HepG2 (cell line): Measurements from ENCODE around the gene C2orf78. TPM values are rescaled to one million over a fixed set of nuclear protein-coding genes. Genes with fewer than 3 reads are reported as not detected.

Experiments
- CREBL2 ChIP-seq: sonication (generic); formaldehyde crosslinking; IDR thresholded peaks from 2 replicates; pipeline ENCODE4 v1.8.1; 2023; ENCODE audit warnings: missing genetic modification reagents, mild to moderate bottlenecking, borderline replicate concordance
- HDAC1 ChIP-seq: sonication (generic); formaldehyde crosslinking; IDR thresholded peaks from 2 replicates; pipeline ENCODE4 v1.5.1; 2020; ENCODE audit warnings: mild to moderate bottlenecking, missing genetic modification reagents
- JARID2 ChIP-seq: sonication (generic); formaldehyde crosslinking; IDR thresholded peaks from 2 replicates; pipeline ENCODE4 v1.8.1; 2023; ENCODE audit warnings: missing genetic modification reagents, inconsistent platforms; ENCODE audit not compliant: insufficient replicate concordance
- PHF20 ChIP-seq: sonication (generic); formaldehyde crosslinking; IDR thresholded peaks from 2 replicates; pipeline ENCODE4 v1.5.0; 2020; ENCODE audit warnings: mild to moderate bottlenecking, missing genetic modification reagents
- RAD51 ChIP-seq: fragments of 450-650 bp; IDR thresholded peaks from 2 replicates; pipeline ENCODE4 v1.6.1; 2016; ENCODE audit warnings: borderline replicate concordance
- RNF2 ChIP-seq: fragments of 450-650 bp; conservative IDR thresholded peaks from 2 replicates; pipeline ENCODE4 v1.6.1; 2016; ENCODE audit warnings: low read depth
- ZBTB1 ChIP-seq: sonication (generic); formaldehyde crosslinking; IDR thresholded peaks from 2 replicates; pipeline ENCODE4 v1.4.0; 2020; ENCODE audit warnings: missing genetic modification reagents, borderline replicate concordance
- ZBTB20 ChIP-seq: sonication (generic); formaldehyde crosslinking; IDR thresholded peaks from 2 replicates; pipeline ENCODE4 v1.8.1; 2023; ENCODE audit warnings: missing genetic modification reagents, low read depth, mild to moderate bottlenecking, borderline replicate concordance
- ZBTB7B ChIP-seq: sonication (generic); formaldehyde crosslinking; IDR thresholded peaks from 2 replicates; pipeline ENCODE4 v1.4.0; 2020; ENCODE audit warnings: missing genetic modification reagents
- ZKSCAN8 ChIP-seq: IDR thresholded peaks from 2 replicates; pipeline ENCODE4 v1.6.1; 2016; ENCODE audit warnings: borderline replicate concordance, missing genetic modification reagents, missing compliant biosample characterization
- ZMAT3 ChIP-seq: sonication (generic); formaldehyde crosslinking; conservative IDR thresholded peaks from 2 replicates; pipeline ENCODE4 v1.7.0; 2021; ENCODE audit warnings: missing genetic modification reagents
- ZNF280B ChIP-seq: sonication (generic); formaldehyde crosslinking; IDR thresholded peaks from 2 replicates; pipeline ENCODE4 v1.5.0; 2020; ENCODE audit warnings: missing genetic modification reagents, mild to moderate bottlenecking, borderline replicate concordance
- ZNF335 ChIP-seq: sonication (generic); formaldehyde crosslinking; IDR thresholded peaks from 2 replicates; pipeline ENCODE4 v1.4.0; 2020; ENCODE audit warnings: missing genetic modification reagents
- ZNF383 ChIP-seq: sonication (generic); formaldehyde crosslinking; IDR thresholded peaks from 2 replicates; pipeline ENCODE4 v1.4.0; 2020; ENCODE audit warnings: missing genetic modification reagents, mild to moderate bottlenecking, borderline replicate concordance
- ZNF407 ChIP-seq: sonication (generic); formaldehyde crosslinking; IDR thresholded peaks from one replicate; pipeline ENCODE4 v1.5.1; 2020; ENCODE audit warnings: mild to moderate bottlenecking, missing genetic modification reagents; ENCODE audit errors: not compliant biosample characterization
- ZNF564 ChIP-seq: sonication (generic); formaldehyde crosslinking; IDR thresholded peaks from 2 replicates; pipeline ENCODE4 v1.8.1; 2023; ENCODE audit warnings: mild to moderate bottlenecking, missing genetic modification reagents
- ZNF720 ChIP-seq: sonication (generic); formaldehyde crosslinking; IDR thresholded peaks from 2 replicates; pipeline ENCODE4 v1.4.0; 2020; ENCODE audit warnings: missing genetic modification reagents
- ZNF75D ChIP-seq: sonication (generic); formaldehyde crosslinking; IDR thresholded peaks from 2 replicates; pipeline ENCODE4 v1.8.1; 2023; ENCODE audit warnings: missing genetic modification reagents, mild to moderate bottlenecking, borderline replicate concordance
- ZNF768 ChIP-seq: sonication (generic); formaldehyde crosslinking; IDR thresholded peaks from 2 replicates; pipeline ENCODE4 v1.4.0; 2020; ENCODE audit warnings: missing genetic modification reagents
- polyA plus RNA-seq, 8 experiments: library from polyadenylated mRNA; depleted of rRNA in 3 of 8; stranded (reverse) in 7 of 8; unstranded in 1 of 8; fragments of >200 nt; fragmentation: Illumina TruSeq in 4 of 8; extraction: Trizol in 4 of 8; gene quantifications; 2 replicates each; pipeline versions ENCODE4 v1.2.1 to v1.2.3, GENCODE V29; 2011 to 2016; ENCODE audit warnings: low read depth in 4 of 8, missing spikeins in 1 of 8, mixed read lengths in 1 of 8; ENCODE audit not compliant: insufficient read depth in 1 of 8
- total RNA-seq, 5 experiments: library from RNA; depleted of rRNA; stranded (reverse); fragments of >200 nt; fragmentation: Illumina TruSeq; extraction: Trizol; gene quantifications; 2 replicates each; pipeline ENCODE4 v1.2.3, GENCODE V29; 2016; ENCODE audit warnings: low read depth in 1 of 5

Gene C2orf78
- total and polyA plus RNA-seq, 2 of the 13 experiments (the other 11 are each of a cell fraction or from before 2014, with no cell fraction given) = not detected

- TF ChIP-seq RAD51 (no peak), CREBL2 (CRISPR knock-in tag) (0 out of 2 replicates have a peak, but pooled peaks have one; percentile 48), HDAC1 (CRISPR knock-in tag) (peak; percentile 81), ZKSCAN8 (CRISPR knock-in tag) (peak; percentile 72; the same call in 1 of the 2 replicates), ZNF280B (no peak), ZNF383 (CRISPR knock-in tag) (no peak), ZBTB20 (peak; percentile 64), JARID2 (CRISPR knock-in tag) (peak; percentile 6), ZNF564 (CRISPR knock-in tag) (peak; percentile 56; the same call in 1 of the 2 replicates), ZBTB1 (no peak), ZNF407 (peak; percentile 93), ZNF720 (CRISPR knock-in tag) (no peak), PHF20 (CRISPR knock-in tag) (peak; percentile 63), ZNF335 (CRISPR knock-in tag) (0 out of 2 replicates have a peak, but pooled peaks have one; percentile 41), ZMAT3 (CRISPR knock-in tag) (peak; percentile 75), RNF2 (no peak), ZNF768 (CRISPR knock-in tag) (peak; percentile 64; the same call in 1 of the 2 replicates), ZNF75D (CRISPR knock-in tag) (no peak), ZBTB7B (CRISPR knock-in tag) (no peak; the same call in 1 of the 2 replicates)
Measured at GRCh38 chr2:73779467-73780236, 4.3 kb upstream of the C2orf78 start, which contains the start of gene DUSP11 (continued).
